PC-9 (cell line): ENCODE data around the gene DPH2. TPM values are rescaled to one million over a fixed set of nuclear protein-coding genes. Genes with fewer than 3 reads are reported as not detected.

Source experiments
- BruUV-seq: library from RNA; stranded (reverse); fragments of 400-500 nt; replicated peaks from 2 replicates; lab custom pipeline; 2021; lab: Mats Ljungman, UMichigan
- CTCF ChIA-PET: fragments of 300-600 bp; sonication (Branson Sonifier 250); formaldehyde crosslinking; loops from one replicate; lab custom pipeline; 2022; ENCODE audit warnings: antibody characterized with exemption; lab: Charles Lee
- POLR2A ChIA-PET: fragments of 300-600 bp; sonication (Branson Sonifier 250); formaldehyde crosslinking; loops from one replicate; lab custom pipeline; 2022; ENCODE audit warnings: antibody characterized with exemption; ENCODE audit not compliant: unreplicated experiment; lab: Charles Lee
- DNase-seq, 2 experiments: peaks; one replicate each; pipeline versions ENCODE4 v3.0.0 to v3.0.0-alpha.2; 2015 to 2022; ENCODE audit warnings: mixed read lengths in 1 of 2
- H2AFZ ChIP-seq: fragments of 200-600 bp; sonication (generic); 2 replicates; pipeline ENCODE4 v1.8.1; 2017; ENCODE audit warnings: antibody characterized with exemption
- H3F3A ChIP-seq: fragments of 200-600 bp; sonication (generic); 2 replicates; pipeline ENCODE4 v1.8.1; 2017; ENCODE audit warnings: antibody characterized with exemption, mild to moderate bottlenecking, low read depth; ENCODE audit not compliant: insufficient read depth
- H3K27ac ChIP-seq: fragments of 200-600 bp; sonication (generic); 2 replicates; pipeline ENCODE4 v1.6.1; 2016; ENCODE audit warnings: mixed run types
- H3K27me3 ChIP-seq: fragments of 200-600 bp; sonication (generic); 2 replicates; pipeline ENCODE4 v1.6.1; 2016; ENCODE audit warnings: low read depth, mixed run types; ENCODE audit not compliant: insufficient read depth
- H3K36me3 ChIP-seq: fragments of 200-600 bp; sonication (generic); 2 replicates; pipeline ENCODE4 v1.6.1; 2016; ENCODE audit warnings: low read depth, mixed run types
- H3K4me1 ChIP-seq: fragments of 200-600 bp; sonication (generic); replicated peaks from 2 replicates; pipeline ENCODE4 v1.6.1; 2016; ENCODE audit warnings: mixed run types; ENCODE audit not compliant: insufficient read depth
- H3K4me2 ChIP-seq: fragments of 200-600 bp; sonication (generic); 2 replicates; pipeline ENCODE4 v1.6.1; 2017; ENCODE audit warnings: mixed run types
- H3K4me3 ChIP-seq: fragments of 200-600 bp; sonication (generic); 2 replicates; pipeline ENCODE4 v1.6.1; 2016; ENCODE audit warnings: mixed run types
- H3K79me2 ChIP-seq: fragments of 200-600 bp; sonication (generic); 2 replicates; pipeline ENCODE4 v1.6.1; 2017; ENCODE audit warnings: low read depth, mixed run types
- H3K9me2 ChIP-seq: fragments of 200-600 bp; sonication (generic); 2 replicates; pipeline ENCODE4 v1.8.1; 2017; ENCODE audit warnings: mild to moderate bottlenecking; ENCODE audit not compliant: insufficient read depth
- H3K9me3 ChIP-seq: fragments of 200-600 bp; sonication (generic); 2 replicates; pipeline ENCODE4 v1.8.1; 2016; ENCODE audit warnings: low read depth; ENCODE audit not compliant: insufficient read depth
- H4K20me1 ChIP-seq: fragments of 200-600 bp; sonication (generic); 2 replicates; pipeline ENCODE4 v1.8.1; 2017; ENCODE audit not compliant: insufficient read depth
- EZH2 ChIP-seq: fragments of 200-600 bp; sonication (generic); IDR thresholded peaks from 2 replicates; pipeline ENCODE4 v1.8.0; 2017; ENCODE audit warnings: antibody characterized with exemption, low read depth
- intact Hi-C: fragments of 100-400 bp; cut with micrococcal nuclease; formaldehyde crosslinking; loops from one replicate; pipeline ENCODE4 v1.10.0; 2022; ENCODE audit not compliant: unreplicated experiment
- total RNA-seq: library from RNA; stranded (reverse); gene quantifications from 2 replicates; pipeline ENCODE4 v1.2.3, GENCODE V29; 2021
- TF ChIP-seq, protein P1 (sequence below): fragments of 200-600 bp; sonication (generic); conservative IDR thresholded peaks from 2 replicates; pipeline ENCODE4 v1.6.1; 2017; ENCODE audit warnings: mixed run types, antibody characterized with exemption, mild to moderate bottlenecking, moderate library complexity

Gene DPH2
- total RNA-seq, 1 experiment from 2014 or later = 37.8 TPM

DNA sequence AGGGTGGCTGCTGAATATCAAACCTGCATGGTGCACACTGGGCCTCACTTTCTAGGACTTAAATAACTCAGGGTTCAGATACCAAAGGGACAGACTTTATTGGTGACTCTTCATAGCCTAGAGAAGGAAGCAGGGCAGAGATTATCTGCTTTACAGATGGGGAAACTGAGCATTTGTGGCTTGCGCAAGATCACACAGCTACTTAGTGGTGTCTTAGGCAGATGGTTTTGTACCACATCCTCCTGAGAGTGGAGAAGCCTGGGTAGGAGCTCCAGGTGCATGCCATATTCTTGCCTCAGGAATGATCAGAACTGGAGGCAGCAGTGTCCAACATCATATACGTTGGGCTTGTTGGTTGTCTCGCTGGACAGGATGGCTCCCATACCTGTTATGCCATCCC lies 6.8 kb upstream of the DPH2 start:
- Histone ChIP-seq H3K4me3 (no peak overlapping the region), H3K36me3 (no peaks in the 10 kb centered on the region), H3F3A (no peaks in the 10 kb centered on the region), H3K79me2 (no peaks in the 10 kb centered on the region), H4K20me1 (no peaks in the 10 kb centered on the region), H3K9me3 (no peaks in the 10 kb centered on the region), H3K4me1 (no peaks in the 10 kb centered on the region), H3K9me2 (no peaks in the 10 kb centered on the region), H3K27ac (no peak overlapping the region), H3K4me2 (no peak overlapping the region), H3K27me3 (no peaks in the 10 kb centered on the region), H2AFZ (no peak overlapping the region)
- TF ChIP-seq, protein P1, sequence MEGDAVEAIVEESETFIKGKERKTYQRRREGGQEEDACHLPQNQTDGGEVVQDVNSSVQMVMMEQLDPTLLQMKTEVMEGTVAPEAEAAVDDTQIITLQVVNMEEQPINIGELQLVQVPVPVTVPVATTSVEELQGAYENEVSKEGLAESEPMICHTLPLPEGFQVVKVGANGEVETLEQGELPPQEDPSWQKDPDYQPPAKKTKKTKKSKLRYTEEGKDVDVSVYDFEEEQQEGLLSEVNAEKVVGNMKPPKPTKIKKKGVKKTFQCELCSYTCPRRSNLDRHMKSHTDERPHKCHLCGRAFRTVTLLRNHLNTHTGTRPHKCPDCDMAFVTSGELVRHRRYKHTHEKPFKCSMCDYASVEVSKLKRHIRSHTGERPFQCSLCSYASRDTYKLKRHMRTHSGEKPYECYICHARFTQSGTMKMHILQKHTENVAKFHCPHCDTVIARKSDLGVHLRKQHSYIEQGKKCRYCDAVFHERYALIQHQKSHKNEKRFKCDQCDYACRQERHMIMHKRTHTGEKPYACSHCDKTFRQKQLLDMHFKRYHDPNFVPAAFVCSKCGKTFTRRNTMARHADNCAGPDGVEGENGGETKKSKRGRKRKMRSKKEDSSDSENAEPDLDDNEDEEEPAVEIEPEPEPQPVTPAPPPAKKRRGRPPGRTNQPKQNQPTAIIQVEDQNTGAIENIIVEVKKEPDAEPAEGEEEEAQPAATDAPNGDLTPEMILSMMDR = no peak
- no peak for TF ChIP-seq EZH2
- no TSS peak for BruUV-seq
- DNase-seq = no peak
- ChIA-PET POLR2A (no interaction called here), CTCF (no interaction called here)
- intact Hi-C loops = no loop called here

GRCh38 chr1:43963890-43964289 lies 5.9 kb upstream of the DPH2 start:
- CTCF ChIA-PET = interaction anchor here (0.7 kb wide), 1 partner anchor 1747 kb away, joined by 6 read pairs; no protein-coding TSS in a partner anchor
- H4K20me1 ChIP-seq = no peaks in the 10 kb centered on the region
- no peaks in the 10 kb centered on the region for H3K9me2 ChIP-seq

DNA sequence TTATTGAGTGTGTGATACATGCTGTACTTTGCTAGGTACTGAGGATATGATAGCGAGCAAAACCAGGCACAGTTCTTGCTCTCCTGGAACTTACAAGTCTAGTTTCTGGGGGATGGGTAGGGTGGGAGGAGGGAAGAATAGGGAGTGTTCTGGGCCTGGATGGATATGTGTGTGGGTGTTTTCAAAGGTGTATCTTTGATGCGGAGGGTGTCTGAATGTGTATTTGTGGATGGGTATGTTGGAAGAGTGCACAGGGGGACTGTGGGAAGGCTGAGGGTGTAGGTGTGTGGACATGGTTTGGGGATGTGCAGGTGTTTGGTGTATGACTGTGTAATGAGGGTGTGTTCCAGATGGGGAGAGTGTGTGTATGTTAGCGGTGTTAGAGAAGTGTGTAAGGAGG lies 4.5 kb upstream of the DPH2 start:
- TF ChIP-seq, protein P1 = no peak
- TF ChIP-seq EZH2 = no peak
- no peaks in the 10 kb centered on the region for H3K36me3 ChIP-seq
- peaks cover 3% of the 10 kb centered on the region for H3K79me2 ChIP-seq
- intact Hi-C loops = no loop called here
- H3K27me3 ChIP-seq = no peaks in the 10 kb centered on the region
- H3K9me2 ChIP-seq = no peaks in the 10 kb centered on the region
- no peaks in the 10 kb centered on the region for H4K20me1 ChIP-seq
- BruUV-seq = no TSS peak
- H2AFZ ChIP-seq = no peak overlapping the region
- no peak overlapping the region for H3K4me3 ChIP-seq
- DNase-seq = no peak
- H3F3A ChIP-seq = peaks cover 8% of the 10 kb centered on the region; the same call in 1 of the 2 replicates
- H3K9me3 ChIP-seq = no peaks in the 10 kb centered on the region
- H3K27ac ChIP-seq = no peak overlapping the region
- ChIA-PET POLR2A (no interaction called here), CTCF (no interaction called here)
- H3K4me2 ChIP-seq = no peak overlapping the region
- no peaks in the 10 kb centered on the region for H3K4me1 ChIP-seq

More at GRCh38 chr1:43963890-43964289, 5.9 kb upstream of the DPH2 start:
- POLR2A ChIA-PET = no interaction called here
- intact Hi-C loops = no loop called here
- H3K4me2 ChIP-seq = no peak overlapping the region
- no TSS peak for BruUV-seq
- no peak overlapping the region for H3K4me3 ChIP-seq
- DNase-seq = no peak
- no peaks in the 10 kb centered on the region for H3K4me1 ChIP-seq
- TF ChIP-seq, protein P1 = no peak
- TF ChIP-seq EZH2 = no peak
- no peak overlapping the region for H2AFZ ChIP-seq
- no peaks in the 10 kb centered on the region for H3K9me3 ChIP-seq
- H3K36me3 ChIP-seq = no peaks in the 10 kb centered on the region
- H3K79me2 ChIP-seq = no peaks in the 10 kb centered on the region
- peaks cover 4% of the 10 kb centered on the region; the same call in 1 of the 2 replicates for H3F3A ChIP-seq
- H3K27ac ChIP-seq = no peak overlapping the region
- H3K27me3 ChIP-seq = no peaks in the 10 kb centered on the region
